ENCODE results near the gene RIC8B. TPM values are rescaled to one million over a fixed set of nuclear protein-coding genes. Genes with fewer than 3 reads are reported as not detected.

RIC8B gene
- total RNA-seq, 1 donor from 2014 or later = 25.4 TPM

DNA sequence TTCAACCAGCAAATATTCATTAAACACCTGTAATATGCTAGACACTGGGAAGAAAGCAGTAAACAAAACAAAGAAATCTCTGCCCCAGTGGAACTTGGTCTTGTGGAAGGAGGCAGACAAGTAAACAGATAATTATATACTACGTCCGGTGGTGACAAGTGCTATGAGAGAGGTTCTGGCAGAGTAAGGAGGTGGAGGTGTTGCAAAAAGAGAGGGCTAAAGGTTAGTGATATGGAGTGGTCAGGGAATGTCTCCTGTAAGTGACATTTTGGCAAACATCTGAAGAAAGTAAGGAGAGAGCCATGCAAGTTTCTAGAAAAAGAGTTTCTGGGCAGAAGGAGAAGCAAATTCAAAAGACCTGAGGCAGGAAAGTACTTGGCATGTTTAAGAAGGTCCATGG is 73.4 kb downstream of the RIC8B start:
- ATAC-seq (ENCODE audit: poor library complexity) (no peak), DNase-seq (no peak)
- intact Hi-C loops (cut with DNase I) = no loop called here

DNA sequence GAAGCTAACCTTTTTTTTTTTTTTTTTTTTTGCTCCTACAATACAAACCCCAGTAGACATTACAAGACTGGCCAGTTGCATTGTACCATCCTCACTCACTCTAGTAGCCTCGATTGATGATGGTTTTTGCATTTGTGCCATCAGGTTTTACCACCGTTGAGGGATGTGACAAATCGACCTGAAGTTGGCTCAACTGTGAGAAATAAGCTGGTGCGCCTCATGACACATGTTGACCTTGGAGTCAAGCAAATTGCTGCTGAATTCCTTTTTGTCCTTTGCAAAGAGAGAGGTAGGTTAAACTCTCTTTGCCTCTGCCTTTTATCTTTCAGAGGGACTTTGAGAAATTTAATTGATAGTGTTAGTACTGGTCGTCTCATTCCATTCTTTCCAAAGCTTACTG is 76.8 kb downstream of the RIC8B start:
- no peak for ATAC-seq (ENCODE audit: poor library complexity)
- DNase-seq = no peak
- intact Hi-C loops (cut with DNase I) = no loop called here

DNA sequence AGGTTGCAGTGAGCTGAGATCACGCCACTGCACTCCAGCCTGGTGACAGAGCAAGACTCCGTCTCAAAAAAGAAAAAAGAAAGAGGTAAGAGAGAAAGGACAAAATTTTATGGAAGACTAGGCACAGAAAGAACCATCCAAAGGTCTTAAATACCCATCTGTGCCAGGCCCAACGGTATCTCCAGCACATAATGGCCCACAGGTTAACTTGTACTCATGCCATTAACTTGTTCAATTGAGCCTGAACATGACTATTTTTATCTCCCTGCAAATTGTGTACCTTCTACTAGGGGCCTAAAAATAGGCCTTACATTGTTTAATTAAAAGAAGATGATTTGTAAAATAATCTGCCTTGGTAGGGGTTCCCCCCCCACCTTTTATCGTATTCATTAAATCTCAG is 80.2 kb downstream of the RIC8B start:
- no peak for DNase-seq
- intact Hi-C loops (cut with DNase I) = no loop called here
- peak; percentile 81 for ATAC-seq (ENCODE audit: poor library complexity)

DNA sequence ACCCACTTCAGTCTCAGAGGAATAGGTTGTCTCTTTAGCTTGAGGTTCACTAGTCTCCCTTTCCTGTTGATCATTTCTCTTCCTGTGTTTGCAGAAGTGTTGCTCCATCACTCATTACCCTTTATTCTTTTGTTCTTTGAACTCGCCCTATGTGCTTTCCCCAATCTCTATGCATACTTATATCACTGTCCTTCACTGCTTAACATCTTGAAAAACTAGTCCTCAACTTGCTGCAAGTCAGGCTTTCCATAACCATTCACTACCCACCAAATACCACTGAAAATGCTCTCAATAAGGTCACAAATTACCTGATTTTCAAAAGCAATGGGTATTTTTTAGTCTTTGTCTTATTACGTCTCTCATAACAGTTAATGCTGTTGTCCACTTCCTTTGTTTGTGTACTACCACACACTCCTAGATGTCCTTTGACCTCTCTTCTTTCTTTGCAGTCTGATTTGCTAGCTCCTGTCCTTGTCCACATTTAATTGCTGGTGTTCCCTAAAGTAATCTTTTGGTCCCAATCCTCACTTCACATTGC is 80.8 kb downstream of the RIC8B start:
- no peak for ATAC-seq (ENCODE audit: poor library complexity)
- DNase-seq = no peak
- intact Hi-C loops (cut with DNase I) = no loop called here

DNA sequence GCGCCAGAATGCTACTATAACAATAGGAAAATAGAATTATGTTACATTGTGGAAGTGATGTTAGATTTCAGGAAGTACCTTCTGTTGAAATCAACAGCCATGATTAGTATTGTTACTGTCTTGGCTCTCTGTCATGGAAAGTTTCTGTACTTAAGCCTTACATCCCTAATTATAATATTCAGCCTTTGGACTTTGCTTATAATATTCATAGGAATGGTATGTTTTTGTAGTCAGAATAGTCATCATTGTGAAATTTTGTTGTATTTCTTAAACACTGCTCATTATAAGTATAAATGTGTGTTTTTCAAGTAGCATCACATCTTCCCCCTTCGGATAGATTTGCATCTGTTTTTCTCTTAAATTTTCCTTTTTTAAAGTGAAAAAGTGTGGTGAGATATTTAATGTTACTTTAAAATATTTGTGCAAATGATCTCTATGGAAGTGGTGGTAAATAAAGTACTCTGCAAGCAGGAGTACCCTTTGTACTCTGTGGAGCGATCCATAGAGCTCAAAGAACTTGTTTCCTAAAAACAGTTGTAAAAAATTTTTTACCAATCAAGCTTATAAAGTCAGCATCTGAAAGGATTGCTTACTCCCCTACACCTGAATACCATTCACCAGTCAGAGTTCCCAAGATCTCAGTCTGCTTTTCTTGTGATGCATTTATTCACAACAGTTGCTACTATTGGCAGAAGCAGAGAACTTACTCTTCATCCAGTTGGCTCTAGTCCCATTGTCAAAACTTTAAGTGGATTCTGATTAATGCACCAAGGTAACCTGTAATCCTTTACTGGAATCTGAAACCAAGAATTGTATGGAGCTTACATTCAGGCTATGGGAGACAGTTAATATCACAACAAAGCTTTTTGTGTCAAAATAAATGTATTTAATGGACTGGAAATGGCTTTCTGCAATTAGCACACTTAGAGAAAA is 87.8 kb downstream of the RIC8B start:
- ATAC-seq (ENCODE audit: poor library complexity) = no peak
- intact Hi-C loops (cut with DNase I) = no loop called here
- DNase-seq = no peak

DNA sequence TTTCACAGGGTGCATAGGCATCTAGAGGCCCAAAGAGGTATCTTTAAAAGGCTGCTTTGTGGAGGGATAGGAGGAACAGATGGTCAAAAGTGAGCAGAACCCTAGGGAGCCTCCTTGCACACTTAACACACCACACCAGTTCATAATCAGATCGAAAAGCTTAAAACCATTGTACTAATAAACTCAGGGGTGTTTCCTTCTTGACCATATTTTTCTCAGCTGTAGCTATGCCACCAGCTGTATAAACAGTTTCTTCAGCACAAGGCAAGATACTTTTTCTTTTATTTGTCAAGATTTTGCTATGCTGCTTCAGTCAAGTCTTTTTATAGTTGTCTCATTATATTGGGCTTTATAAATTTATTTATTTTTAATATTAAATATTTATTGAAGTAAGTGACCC is 88.7 kb downstream of the RIC8B start:
- intact Hi-C loops (cut with DNase I) = no loop called here
- no peak for DNase-seq
- no peak for ATAC-seq (ENCODE audit: poor library complexity)

GRCh38 chr12:106865683-106866082 is 91.2 kb downstream of the RIC8B start:
- no peak for DNase-seq
- no peak for ATAC-seq (ENCODE audit: poor library complexity)
- intact Hi-C loops (cut with DNase I) = no loop called here

DNA sequence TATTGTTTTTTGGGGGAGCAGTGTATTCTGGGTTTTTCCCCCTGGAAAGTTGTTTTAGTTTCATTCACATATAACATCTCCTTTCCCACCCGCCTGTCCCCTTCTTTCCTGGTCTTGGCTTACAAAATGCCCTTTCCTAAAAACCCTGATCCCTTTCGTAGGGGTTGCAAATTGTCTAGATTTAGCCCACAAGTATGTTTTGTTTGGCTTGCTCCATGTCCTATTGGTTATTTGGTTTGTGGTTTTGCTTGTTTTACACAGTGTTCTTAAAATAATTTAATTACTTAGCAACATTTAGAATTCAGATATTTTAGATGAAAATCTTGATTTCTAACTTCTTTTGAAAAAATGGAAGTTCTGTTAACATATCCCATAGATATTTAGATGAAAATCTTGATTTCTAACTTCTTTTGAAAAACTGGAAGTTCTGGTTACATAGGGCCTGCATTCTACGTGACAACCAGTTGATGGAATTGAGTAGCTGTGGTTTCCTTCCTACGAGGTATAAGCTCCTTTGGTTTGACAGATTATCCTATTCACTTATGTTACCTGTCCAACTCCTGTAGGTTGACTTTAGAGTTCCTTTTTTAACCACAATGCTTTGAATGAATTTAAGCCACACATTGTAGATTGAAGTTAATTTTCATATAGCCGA is 92.1 kb downstream of the RIC8B start:
- ATAC-seq (ENCODE audit: poor library complexity) (no peak), DNase-seq (no peak)
- intact Hi-C loops (cut with DNase I) = no loop called here

- DNase-seq = no peak
- intact Hi-C loops (cut with DNase I) = no loop called here
- ATAC-seq (ENCODE audit: poor library complexity) = no peak
Observed at GRCh38 chr12:106867651-106868050, 93.2 kb downstream of the RIC8B start.

GRCh38 chr12:106868982-106869700 is 94.7 kb downstream of the RIC8B start:
- ATAC-seq (ENCODE audit: poor library complexity) (no peak), DNase-seq (no peak)
- intact Hi-C loops (cut with DNase I) = no loop called here

DNA sequence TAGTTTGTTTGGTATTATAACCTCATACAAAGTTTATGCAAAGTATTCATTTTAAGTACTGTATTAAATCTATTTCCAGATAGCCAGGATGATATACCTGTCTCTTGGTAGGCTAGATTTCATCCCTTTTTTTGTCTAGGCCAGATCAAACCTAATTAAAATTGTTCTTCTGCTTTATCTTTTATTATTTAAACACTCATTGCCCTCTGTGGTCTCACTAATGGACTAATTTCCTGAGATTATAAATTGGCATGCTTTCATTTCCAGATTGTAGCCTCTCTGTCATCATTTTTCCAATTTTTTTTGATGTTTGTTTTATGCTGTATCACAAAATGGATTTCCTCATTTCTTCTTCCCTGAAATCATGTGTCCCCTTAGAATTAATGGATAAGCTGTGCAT is 95.6 kb downstream of the RIC8B start:
- DNase-seq (no peak), ATAC-seq (ENCODE audit: poor library complexity) (no peak)
- intact Hi-C loops (cut with DNase I) = no loop called here

DNA sequence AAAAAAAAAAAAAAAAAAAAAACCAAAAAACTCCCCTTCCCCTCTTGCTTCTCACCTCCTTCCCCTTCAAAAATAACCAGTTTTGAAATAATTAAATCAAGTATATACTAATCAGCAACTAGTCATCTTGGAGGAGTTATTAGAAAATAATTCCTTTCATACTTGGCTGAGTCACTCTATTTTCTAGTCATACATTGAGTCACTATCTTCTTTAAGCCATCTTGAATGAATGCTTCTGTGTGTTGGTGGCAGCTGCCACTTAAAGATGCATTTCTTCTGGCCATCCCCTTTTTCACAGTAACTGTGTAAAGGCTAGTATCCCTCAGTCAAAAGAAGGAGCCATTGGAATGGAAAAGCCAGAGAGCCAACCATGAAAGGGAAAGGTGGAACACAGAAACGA is 97.0 kb downstream of the RIC8B start:
- intact Hi-C loops (cut with DNase I) = no loop called here
- DNase-seq (no peak), ATAC-seq (ENCODE audit: poor library complexity) (no peak)

DNA sequence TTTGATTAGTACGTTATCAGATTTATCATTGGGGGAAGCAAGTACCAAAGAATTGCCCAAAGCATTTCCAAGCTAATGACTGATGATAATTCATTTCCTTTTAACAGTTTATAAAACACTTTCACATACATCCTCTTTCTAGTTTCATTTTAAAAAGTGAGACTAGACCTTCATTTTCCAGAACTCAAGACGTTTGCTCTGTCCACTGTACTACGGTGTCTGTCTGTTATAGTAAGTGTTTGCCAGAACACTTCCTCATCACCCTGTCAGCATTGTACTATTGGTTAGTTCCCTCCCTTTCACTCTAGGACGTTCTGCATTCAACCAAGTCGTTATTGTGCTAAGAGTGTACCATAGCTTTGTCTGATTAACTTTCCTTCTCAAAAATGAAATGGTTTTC is 99.5 kb downstream of the RIC8B start:
- ATAC-seq (ENCODE audit: poor library complexity) = no peak
- no peak for DNase-seq
- intact Hi-C loops (cut with DNase I) = no loop called here

GRCh38 chr12:106878804-106879203 is 104.3 kb downstream of the RIC8B start:
- intact Hi-C loops (cut with DNase I) = no loop called here
- ATAC-seq (ENCODE audit: poor library complexity) = no peak
- DNase-seq = no peak

DNA sequence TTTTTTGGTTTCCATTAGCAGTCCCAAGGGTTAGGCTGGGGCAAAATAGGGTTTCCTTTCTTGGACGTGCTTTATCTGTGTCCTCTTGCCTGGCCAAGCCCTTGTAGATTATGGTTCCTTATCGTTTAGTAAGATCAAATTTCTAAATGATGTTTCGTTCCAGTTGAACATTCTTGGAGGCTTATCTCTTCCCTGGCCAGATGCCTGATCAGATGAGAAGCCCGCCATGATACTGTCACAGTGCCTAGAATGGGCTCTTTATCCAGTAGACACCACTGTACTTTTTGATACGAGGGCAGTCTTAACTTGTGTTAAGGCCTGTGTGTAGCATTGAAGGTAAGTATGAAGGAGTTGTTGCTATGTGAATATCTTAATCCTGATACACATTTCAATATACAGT is 105.1 kb downstream of the RIC8B start:
- ATAC-seq (ENCODE audit: poor library complexity) (no peak), DNase-seq (no peak)
- intact Hi-C loops (cut with DNase I) = no loop called here

GRCh38 chr12:106883426-106883825 is 108.9 kb downstream of the RIC8B start:
- intact Hi-C loops (cut with DNase I) = no loop called here
- ATAC-seq (ENCODE audit: poor library complexity) (no peak), DNase-seq (no peak)

- no peak for ATAC-seq (ENCODE audit: poor library complexity)
- intact Hi-C loops (cut with DNase I) = no loop called here
- no peak for DNase-seq
Observed at GRCh38 chr12:106885026-106885425, 110.5 kb downstream of the RIC8B start.

DNA sequence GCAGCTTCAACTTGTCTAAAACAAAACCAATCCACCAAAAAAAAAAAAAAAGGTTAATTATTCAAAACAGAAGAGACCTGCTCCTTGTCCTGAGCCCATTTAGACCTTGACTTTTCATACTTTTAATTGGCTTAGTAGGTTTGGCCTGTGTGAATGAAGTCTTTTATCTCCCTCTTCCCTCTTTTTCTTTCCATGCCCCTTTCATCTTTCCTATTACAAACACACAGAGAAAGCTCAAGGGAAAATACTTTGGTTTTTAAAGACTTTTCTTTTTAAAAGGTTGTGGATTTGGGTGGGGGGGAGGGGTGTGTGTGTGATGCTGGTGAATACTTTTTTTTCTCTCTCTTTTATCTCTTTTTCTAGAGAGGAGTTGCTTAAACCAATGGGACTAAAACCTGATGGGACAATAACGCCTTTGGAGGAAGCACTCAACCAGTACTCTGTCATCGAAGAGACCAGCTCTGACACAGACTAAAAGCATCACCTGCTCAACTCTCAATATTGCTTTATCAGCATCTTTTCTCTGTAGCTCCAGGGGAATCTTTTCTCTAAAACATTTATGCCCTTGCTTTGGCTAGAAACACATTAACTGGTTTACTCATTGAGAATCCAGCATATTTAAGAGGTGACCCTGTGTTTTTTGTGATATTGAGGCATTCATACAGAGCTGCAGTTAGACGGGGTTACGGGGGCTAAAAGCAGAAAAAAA is 111.2 kb downstream of the RIC8B start:
- DNase-seq (no peak), ATAC-seq (ENCODE audit: poor library complexity) (no peak)
- intact Hi-C loops (cut with DNase I) = no loop called here

- intact Hi-C loops (cut with DNase I) = no loop called here
- ATAC-seq (ENCODE audit: poor library complexity) (no peak), DNase-seq (no peak)
Observed at GRCh38 chr12:106886932-106887331, 112.5 kb downstream of the RIC8B start.
